ENCODE results near the gene BEX4. TPM values are rescaled to one million over a fixed set of nuclear protein-coding genes. Genes with fewer than 3 reads are reported as not detected.

The BEX4 gene
- total and polyA plus RNA-seq, 8 donors, result 28.8 to 102 (median 90.0) TPM

DNA sequence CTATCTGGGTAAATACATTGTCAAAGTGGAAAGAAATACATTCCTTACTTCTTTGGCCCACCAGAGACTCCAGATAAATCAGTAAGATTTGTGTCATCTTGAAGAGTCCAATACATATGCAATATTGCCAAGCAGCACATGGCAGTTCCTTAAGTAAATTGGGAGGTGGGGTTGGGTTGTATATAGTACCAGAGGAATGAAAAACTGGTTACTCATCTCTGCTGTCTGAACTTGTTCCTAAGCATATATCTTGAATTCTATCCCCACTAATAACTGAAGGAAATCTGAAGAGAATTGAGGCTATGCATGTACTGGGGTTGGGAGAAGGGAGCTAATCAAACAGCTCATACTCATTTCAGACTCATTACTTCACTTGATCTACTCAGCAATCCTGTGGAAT, 25.2 kb downstream of the BEX4 start:
- no peaks in the 10 kb centered on the region for H3K9me3 ChIP-seq
- ATAC-seq (no peak), DNase-seq (no peak)
- H3K27me3 ChIP-seq, result peaks cover 0 to 5% of the 10 kb centered on the region in 2 donors
- H3K27ac ChIP-seq, result no peak overlapping the region
- H3K4me1 ChIP-seq, result no peaks in the 10 kb centered on the region
- TF ChIP-seq, protein P1, sequence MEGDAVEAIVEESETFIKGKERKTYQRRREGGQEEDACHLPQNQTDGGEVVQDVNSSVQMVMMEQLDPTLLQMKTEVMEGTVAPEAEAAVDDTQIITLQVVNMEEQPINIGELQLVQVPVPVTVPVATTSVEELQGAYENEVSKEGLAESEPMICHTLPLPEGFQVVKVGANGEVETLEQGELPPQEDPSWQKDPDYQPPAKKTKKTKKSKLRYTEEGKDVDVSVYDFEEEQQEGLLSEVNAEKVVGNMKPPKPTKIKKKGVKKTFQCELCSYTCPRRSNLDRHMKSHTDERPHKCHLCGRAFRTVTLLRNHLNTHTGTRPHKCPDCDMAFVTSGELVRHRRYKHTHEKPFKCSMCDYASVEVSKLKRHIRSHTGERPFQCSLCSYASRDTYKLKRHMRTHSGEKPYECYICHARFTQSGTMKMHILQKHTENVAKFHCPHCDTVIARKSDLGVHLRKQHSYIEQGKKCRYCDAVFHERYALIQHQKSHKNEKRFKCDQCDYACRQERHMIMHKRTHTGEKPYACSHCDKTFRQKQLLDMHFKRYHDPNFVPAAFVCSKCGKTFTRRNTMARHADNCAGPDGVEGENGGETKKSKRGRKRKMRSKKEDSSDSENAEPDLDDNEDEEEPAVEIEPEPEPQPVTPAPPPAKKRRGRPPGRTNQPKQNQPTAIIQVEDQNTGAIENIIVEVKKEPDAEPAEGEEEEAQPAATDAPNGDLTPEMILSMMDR (IDR thresholded peaks at IDR 0.05), result no peak
- no peak overlapping the region for H3K4me3 ChIP-seq
- H3K36me3 ChIP-seq, result no peaks in the 10 kb centered on the region
- intact Hi-C loops (cut with DNase I), result no loop called here

DNA sequence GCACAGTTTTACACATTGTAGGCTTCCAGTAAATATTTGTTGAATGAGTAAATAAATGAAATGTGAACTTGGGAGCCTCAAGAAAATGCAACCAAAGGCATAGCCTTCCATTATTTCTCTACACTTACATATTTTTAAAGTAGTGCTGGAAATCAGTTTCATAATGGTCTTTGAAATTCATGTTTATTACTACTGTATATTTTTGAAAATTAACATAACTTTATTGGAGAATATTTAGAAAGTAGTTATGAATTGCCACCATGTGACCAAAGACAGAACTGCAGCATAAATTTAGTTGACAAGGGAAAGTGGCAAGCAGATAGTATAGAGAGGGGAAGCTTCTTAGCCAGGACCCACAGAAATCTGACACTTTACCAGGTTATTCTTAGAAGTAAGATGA, 33.6 kb downstream of the BEX4 start:
- H3K36me3 ChIP-seq, result no peaks in the 10 kb centered on the region
- intact Hi-C loops (cut with DNase I), result no loop called here
- ATAC-seq, result peak; percentile 27
- H3K27me3 ChIP-seq, result peaks cover 0 to 5% of the 10 kb centered on the region in 2 donors
- peaks cover 0 to 3% of the 10 kb centered on the region in 2 donors for H3K4me1 ChIP-seq
- peak in 1 of 4 donors; percentile 20 for DNase-seq
- no peaks in the 10 kb centered on the region for H3K9me3 ChIP-seq
- no peak overlapping the region for H3K4me3 ChIP-seq
- TF ChIP-seq, protein P1 (IDR thresholded peaks at IDR 0.05), result peak; percentile 25 to 31
- H3K27ac ChIP-seq, result no peak overlapping the region

DNA sequence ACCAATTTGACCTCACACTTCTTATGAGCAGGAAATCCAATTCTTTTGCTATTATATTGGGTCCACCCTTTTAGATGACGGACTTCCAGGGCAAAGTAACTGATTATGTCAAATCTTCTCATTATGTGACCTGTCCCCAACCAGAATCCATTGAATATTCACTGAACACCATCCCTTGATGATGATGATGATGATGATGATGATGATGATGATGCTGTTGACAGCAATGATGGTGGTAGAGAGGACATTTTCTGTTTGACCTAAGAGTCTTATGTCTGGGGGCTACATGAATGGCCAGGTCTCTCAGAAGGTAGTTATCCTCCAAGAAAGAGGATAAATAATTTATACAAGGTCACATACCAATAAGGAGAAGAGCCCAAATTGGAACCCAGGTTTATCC, 34.9 kb downstream of the BEX4 start:
- H3K4me3 ChIP-seq, result no peak overlapping the region
- TF ChIP-seq, protein P1 (IDR thresholded peaks at IDR 0.05), result no peak
- no peaks in the 10 kb centered on the region for H3K9me3 ChIP-seq
- no peaks in the 10 kb centered on the region for H3K36me3 ChIP-seq
- H3K27ac ChIP-seq, result no peak overlapping the region
- H3K27me3 ChIP-seq, result peaks cover 0 to 5% of the 10 kb centered on the region in 2 donors
- peaks cover 0 to 6% of the 10 kb centered on the region in 2 donors for H3K4me1 ChIP-seq
- no peak for ATAC-seq
- DNase-seq, result no peak
- intact Hi-C loops (cut with DNase I), result no loop called here

DNA sequence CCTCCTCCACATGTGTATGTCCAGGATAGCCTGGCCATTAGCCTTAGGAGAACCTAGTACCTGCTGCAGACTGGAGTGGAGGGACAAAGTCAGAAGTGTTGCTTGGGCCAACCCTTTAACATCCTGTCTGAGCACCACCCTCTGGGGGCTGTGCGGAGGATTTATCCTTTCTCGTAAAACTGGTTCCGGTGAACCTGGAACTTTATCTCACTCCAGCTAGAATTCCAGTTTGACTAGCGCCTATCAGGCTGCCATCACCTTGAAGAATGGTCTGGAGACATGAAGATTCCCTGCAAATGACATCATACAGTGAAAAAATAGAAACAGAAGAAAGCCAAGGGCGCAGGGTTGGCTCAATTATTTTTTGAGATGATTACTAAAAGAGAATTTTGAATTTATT, 36.1 kb downstream of the BEX4 start:
- Histone ChIP-seq H3K9me3 (no peaks in the 10 kb centered on the region), H3K27me3 (peaks cover 0 to 5% of the 10 kb centered on the region in 2 donors), H3K36me3 (no peaks in the 10 kb centered on the region), H3K27ac (no peak overlapping the region), H3K4me1 (peaks cover 0 to 6% of the 10 kb centered on the region in 2 donors), H3K4me3 (no peak overlapping the region)
- TF ChIP-seq, protein P1 (IDR thresholded peaks at IDR 0.05), result no peak
- DNase-seq (peak in 1 of 4 donors; percentile 15), ATAC-seq (no peak)
- intact Hi-C loops (cut with DNase I), result no loop called here

DNA sequence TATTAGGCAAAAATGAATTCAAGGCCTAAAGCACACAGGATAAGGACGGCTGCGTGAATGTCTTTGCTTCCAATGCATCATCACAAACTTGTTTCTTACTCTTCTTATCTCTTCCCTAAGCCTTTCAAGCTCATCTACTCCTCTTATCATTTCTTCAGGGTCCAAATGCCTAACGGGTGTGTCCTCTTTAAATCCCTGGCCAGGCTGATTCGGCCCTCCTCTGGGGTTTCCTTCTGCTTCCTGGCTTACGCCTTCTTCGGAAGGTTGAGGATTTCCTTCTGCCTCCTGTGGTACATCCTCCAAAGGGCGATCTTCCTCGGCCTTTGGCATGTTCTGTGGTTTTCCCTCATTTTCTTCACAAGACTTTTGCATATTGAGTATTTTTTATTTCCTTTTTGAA, 38.7 kb downstream of the BEX4 start:
- no peak for DNase-seq
- Histone ChIP-seq H3K36me3 (no peaks in the 10 kb centered on the region), H3K27ac (peak overlapping the region; percentile 66 to 84), H3K4me3 (peak overlapping the region; percentile 35 to 55), H3K9me3 (no peaks in the 10 kb centered on the region), H3K27me3 (peaks cover 0 to 4% of the 10 kb centered on the region in 2 donors), H3K4me1 (peaks cover 0 to 6% of the 10 kb centered on the region in 2 donors)
- ATAC-seq, result no peak
- intact Hi-C loops (cut with DNase I), result no loop called here
- TF ChIP-seq, protein P1 (IDR thresholded peaks at IDR 0.05), result no peak
